Body of pancreas (tissue), 4 donors: ENCODE measurements around the gene COL5A1. TPM values are rescaled to one million over a fixed set of nuclear protein-coding genes. Genes with fewer than 3 reads are reported as not detected.

Source experiments
- ATAC-seq: fragments of 150-250 bp; one replicate; pipeline ENCODE4 v1.9.1; 2016
- DNase-seq, 4 donors: peaks; one replicate each; pipeline ENCODE4 v3.0.0-alpha.2; 2019
- H3K27ac ChIP-seq, 4 donors: fragments of 200-600 bp; sonication (generic); 1 replicate in 3 of 4; 2 replicates in 1 of 4; pipeline versions ENCODE4 v1.5.1 to v1.6.1; 2016 to 2019; ENCODE audit warnings: mild to moderate bottlenecking in 1 of 4, mixed read lengths in 1 of 4, moderate library complexity in 1 of 4
- H3K27me3 ChIP-seq, 2 donors: fragments of 200-600 bp; sonication (generic); one replicate each; pipeline ENCODE4 v1.6.0; 2016; ENCODE audit warnings: mild to moderate bottlenecking in 1 of 2
- H3K36me3 ChIP-seq, 2 donors: fragments of 200-600 bp; sonication (generic); replicated peaks in 1 of 2; 2 replicates each; pipeline ENCODE4 v1.5.1; 2016; ENCODE audit warnings: low read depth in 2 of 2; ENCODE audit not compliant: insufficient read depth in 1 of 2
- H3K4me1 ChIP-seq: fragments of 200-600 bp; sonication (generic); one replicate; pipeline ENCODE4 v1.6.0; 2016
- H3K4me3 ChIP-seq, 2 donors: fragments of 200-600 bp; sonication (generic); 1 replicate in 1 of 2; 2 replicates in 1 of 2; pipeline ENCODE4 v1.5.1; 2016 to 2019
- H3K9me3 ChIP-seq, 3 donors: fragments of 200-600 bp; sonication (generic); 1 replicate in 2 of 3; 2 replicates in 1 of 3; pipeline ENCODE4 v1.5.1; 2016
- POLR2A ChIP-seq, 3 donors: fragments of 450-650 bp; IDR thresholded peaks; one replicate each; pipeline ENCODE4 v1.6.1; 2016; ENCODE audit warnings: antibody characterized with exemption in 3 of 3, mild to moderate bottlenecking in 2 of 3
- WGBS, 2 donors: methylation state at CpG; one replicate each; pipeline ENCODE4 v1.1.5; 2017; 5-methylcytosine and 5-hydroxymethylcytosine counted together
- intact Hi-C: fragments of 100-400 bp; cut with DNase I; formaldehyde crosslinking; loops from one replicate; pipeline ENCODE4 v1.15.1; 2023
- total RNA-seq, 2 donors: library from RNA; depleted of rRNA; stranded (reverse); fragments of >200 nt; gene quantifications; one replicate each; pipeline ENCODE4 v1.1.0, GENCODE V29; 2016
- TF ChIP-seq, protein P1 (sequence below), 7 experiments: fragments of 450-650 bp in 4 of 7; fragments of 200-600 bp in 3 of 7; sonication (generic) in 3 of 7; IDR thresholded peaks; one replicate each; pipeline ENCODE4 v1.5.1; 2016 to 2019; ENCODE audit warnings: antibody characterized with exemption in 7 of 7

COL5A1 gene
- total RNA-seq, 2 donors from 2014 or later = 7.0 to 14.5 TPM

DNA sequence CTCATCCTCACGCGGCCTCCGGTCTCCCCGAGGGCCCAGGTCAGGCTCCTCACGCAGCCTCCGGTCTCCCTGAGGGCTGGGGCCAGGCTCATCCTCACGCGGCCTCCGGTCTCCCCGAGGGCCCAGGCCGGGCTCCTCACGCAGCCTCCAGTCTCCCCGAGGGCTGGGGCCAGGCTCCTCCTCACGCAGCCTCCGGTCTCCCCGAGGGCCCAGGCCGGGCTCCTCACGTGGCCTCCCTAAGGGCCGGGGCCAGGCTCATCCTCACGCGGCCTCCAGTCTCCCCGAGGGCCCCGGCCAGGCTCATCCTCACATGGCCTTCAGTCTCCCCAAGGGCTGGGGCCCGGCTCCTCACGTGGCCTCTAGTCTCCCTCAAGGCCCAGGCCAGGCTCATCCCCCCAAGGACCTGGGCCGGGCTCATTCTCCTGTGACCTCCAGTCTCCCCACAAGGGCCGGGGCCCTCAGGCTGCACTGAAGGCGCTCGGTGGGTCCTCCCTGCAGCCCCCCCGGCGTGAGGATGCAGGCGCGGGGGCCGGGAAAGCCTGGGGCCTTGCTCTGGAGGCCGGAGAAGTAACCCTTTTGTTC is 187.8 kb downstream of the COL5A1 start:
- H3K4me1 ChIP-seq = no peaks in the 10 kb centered on the region
- no peaks in the 10 kb centered on the region for H3K9me3 ChIP-seq
- whole genome bisulfite sequencing, 2 donors = 72 to 83% methylated on average over 10 to 35 of the region's 35 CpGs
- no peak for ATAC-seq
- H3K27me3 ChIP-seq = no peaks in the 10 kb centered on the region
- no peak for DNase-seq
- no peak overlapping the region for H3K4me3 ChIP-seq
- H3K27ac ChIP-seq = no peak overlapping the region
- intact Hi-C loops = no loop called here
- no peaks in the 10 kb centered on the region for H3K36me3 ChIP-seq
- TF ChIP-seq, protein P1, sequence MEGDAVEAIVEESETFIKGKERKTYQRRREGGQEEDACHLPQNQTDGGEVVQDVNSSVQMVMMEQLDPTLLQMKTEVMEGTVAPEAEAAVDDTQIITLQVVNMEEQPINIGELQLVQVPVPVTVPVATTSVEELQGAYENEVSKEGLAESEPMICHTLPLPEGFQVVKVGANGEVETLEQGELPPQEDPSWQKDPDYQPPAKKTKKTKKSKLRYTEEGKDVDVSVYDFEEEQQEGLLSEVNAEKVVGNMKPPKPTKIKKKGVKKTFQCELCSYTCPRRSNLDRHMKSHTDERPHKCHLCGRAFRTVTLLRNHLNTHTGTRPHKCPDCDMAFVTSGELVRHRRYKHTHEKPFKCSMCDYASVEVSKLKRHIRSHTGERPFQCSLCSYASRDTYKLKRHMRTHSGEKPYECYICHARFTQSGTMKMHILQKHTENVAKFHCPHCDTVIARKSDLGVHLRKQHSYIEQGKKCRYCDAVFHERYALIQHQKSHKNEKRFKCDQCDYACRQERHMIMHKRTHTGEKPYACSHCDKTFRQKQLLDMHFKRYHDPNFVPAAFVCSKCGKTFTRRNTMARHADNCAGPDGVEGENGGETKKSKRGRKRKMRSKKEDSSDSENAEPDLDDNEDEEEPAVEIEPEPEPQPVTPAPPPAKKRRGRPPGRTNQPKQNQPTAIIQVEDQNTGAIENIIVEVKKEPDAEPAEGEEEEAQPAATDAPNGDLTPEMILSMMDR (IDR thresholded peaks at IDR 0.05) = no peak
- no peak for TF ChIP-seq POLR2A (IDR thresholded peaks at IDR 0.05)

DNA sequence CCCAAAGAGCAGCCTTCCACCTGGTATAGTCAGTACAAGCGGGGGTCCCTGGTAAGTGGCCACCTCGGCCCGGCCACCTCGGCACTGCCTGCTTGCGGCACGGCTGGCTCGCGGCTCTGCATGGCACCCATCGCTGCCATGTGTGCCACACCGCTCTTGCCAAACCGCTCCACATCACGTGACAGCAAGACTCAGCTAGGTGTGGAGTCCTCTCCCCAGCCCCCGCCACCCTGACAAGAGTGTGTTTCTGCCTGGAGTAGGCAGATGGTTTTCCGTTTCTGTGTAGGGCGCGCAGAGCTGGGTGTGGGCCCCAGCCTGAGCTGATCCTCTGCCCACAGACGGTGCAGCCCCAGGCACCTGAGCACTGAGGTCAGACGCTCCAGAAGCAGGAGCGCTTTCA is 188.5 kb downstream of the COL5A1 start:
- Histone ChIP-seq H3K4me1 (no peaks in the 10 kb centered on the region), H3K4me3 (no peak overlapping the region), H3K27ac (no peak overlapping the region), H3K36me3 (no peaks in the 10 kb centered on the region), H3K9me3 (no peaks in the 10 kb centered on the region), H3K27me3 (no peaks in the 10 kb centered on the region)
- no peak for ATAC-seq
- intact Hi-C loops = no loop called here
- WGBS, 2 donors = 82 to 88% methylated on average over 14 to 18 of the region's 19 CpGs
- TF ChIP-seq, protein P1 (IDR thresholded peaks at IDR 0.05) = no peak
- TF ChIP-seq POLR2A (IDR thresholded peaks at IDR 0.05) = no peak
- DNase-seq = no peak

DNA sequence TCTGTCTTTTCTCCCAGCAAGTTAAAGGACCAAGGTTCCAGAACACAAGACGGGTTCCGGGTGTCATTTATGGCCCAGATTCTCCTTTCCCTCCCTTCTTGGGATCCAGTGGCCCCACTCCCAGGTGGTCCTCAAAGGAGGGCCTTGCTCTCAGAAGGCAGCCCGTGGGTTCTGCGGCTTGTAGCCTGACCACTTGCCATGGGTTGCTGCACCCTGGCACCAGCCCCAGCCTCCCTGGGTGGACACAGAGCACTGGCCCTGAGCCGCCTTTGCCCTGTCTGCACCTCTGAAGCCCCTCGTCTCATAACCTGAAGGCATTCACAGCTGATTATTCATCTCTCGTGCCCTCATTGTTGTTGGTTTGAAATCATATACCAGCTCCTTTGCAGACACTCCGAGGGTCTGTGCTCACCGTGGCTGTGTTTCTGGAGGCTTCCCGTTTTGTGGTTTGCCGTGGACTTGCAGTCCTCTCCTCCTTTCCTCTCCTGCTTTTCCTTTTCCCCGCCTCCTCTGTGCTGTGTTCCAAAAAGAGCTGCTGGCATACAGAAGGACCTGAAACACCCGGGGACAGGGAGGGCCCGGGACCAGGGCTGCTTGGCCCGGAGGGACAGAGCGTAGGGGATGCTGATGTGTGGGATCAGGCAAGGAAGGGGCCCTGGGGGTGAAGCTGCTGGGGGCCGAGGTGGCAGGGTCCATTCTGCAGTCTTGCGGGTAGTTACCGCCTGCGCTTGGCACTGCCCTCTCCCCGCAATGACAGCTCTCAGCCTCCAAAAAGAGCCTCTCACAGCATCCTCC is 189.5 kb downstream of the COL5A1 start:
- no peak overlapping the region for H3K27ac ChIP-seq
- no peak for ATAC-seq
- no peaks in the 10 kb centered on the region for H3K27me3 ChIP-seq
- WGBS, 2 donors = 61 to 66% methylated on average over 17 to 19 of the region's 21 CpGs
- no peaks in the 10 kb centered on the region for H3K36me3 ChIP-seq
- intact Hi-C loops = no loop called here
- no peaks in the 10 kb centered on the region for H3K9me3 ChIP-seq
- no peak for TF ChIP-seq POLR2A (IDR thresholded peaks at IDR 0.05)
- TF ChIP-seq, protein P1 (IDR thresholded peaks at IDR 0.05) = no peak
- no peaks in the 10 kb centered on the region for H3K4me1 ChIP-seq
- no peak for DNase-seq
- no peak overlapping the region for H3K4me3 ChIP-seq

DNA sequence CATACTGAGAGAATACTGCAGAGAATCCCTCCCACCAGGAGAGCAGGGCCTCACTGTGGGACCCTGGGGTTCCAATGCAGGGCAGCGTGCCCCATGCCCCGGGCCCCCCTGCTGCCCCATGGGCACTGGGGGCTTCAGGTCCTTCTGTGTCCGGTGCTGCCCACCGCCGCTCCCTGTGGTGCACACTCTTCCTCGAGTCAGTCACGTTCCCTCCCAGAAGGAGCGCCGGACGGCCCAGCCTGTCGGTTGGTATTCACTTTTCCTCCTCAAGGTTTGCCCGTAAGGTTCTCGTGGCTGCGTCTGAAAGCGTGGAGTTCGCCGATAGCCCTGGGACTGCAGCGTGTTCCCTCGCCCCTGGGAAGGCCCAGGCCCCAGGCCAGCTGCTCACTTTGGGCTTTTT is 190.9 kb downstream of the COL5A1 start:
- DNase-seq (no peak), ATAC-seq (no peak)
- no peaks in the 10 kb centered on the region for H3K9me3 ChIP-seq
- WGBS, 2 donors = 72 to 74% methylated on average over 12 to 17 of the region's 19 CpGs
- no peaks in the 10 kb centered on the region for H3K36me3 ChIP-seq
- H3K4me1 ChIP-seq = no peaks in the 10 kb centered on the region
- no peak for TF ChIP-seq POLR2A (IDR thresholded peaks at IDR 0.05)
- TF ChIP-seq, protein P1 (IDR thresholded peaks at IDR 0.05) = no peak
- intact Hi-C loops = no loop called here
- H3K4me3 ChIP-seq = no peak overlapping the region
- no peak overlapping the region for H3K27ac ChIP-seq
- H3K27me3 ChIP-seq = no peaks in the 10 kb centered on the region
